HG03565 (cell line): Measurements from ENCODE around the gene RELN.
"Not testable (repeated sequence)": the region's sequence is repeated elsewhere in the genome, so short reads cannot be mapped to it uniquely, and the experiment has no call there.

ENCODE experiments used
- ATAC-seq: cut with Tn5 transposase; IDR thresholded peaks from one replicate; pipeline ENCODE4 v1.9.1; 2021; ENCODE audit warnings: mild to moderate bottlenecking, moderate library complexity; ENCODE audit not compliant: unreplicated experiment

The RELN gene

DNA sequence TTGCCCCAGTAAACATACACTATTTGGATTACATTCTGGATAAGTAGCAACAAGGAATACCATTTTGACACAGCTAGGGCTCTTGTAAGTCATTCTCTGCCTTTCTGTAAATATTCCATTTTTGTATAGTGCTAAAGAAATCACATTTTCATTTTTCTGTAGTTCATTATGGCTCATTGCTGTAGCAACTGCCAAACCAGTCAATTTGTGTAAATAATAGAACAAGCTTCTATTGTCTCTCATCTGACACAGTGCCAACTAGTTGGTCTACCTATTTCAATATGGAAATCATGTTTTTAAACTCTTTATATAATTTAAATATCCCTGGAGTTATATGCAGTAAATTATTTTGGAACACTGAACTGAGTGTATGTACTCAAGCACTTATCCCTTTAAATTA, 193.7 kb downstream of the RELN start:
- ATAC-seq = no peak

DNA sequence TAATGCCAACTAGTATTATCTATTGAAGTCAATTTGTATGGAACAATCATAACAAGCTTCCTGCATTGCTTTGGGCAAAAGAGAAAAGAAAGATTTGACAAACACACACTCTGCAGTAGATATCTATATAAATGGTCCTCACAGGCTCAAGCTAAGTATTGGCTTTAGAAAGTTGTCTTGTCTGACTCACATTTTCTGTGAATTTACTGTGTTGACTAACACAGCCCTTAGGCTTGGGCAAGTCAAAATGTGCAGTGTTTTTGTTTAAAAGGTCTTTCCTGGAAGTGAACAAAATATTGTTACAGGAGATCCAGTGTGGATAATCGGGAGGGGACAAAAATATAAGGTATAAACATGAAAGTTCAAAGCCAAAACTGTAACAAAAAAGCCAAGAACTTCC, 194.4 kb downstream of the RELN start:
- no peak for ATAC-seq

DNA sequence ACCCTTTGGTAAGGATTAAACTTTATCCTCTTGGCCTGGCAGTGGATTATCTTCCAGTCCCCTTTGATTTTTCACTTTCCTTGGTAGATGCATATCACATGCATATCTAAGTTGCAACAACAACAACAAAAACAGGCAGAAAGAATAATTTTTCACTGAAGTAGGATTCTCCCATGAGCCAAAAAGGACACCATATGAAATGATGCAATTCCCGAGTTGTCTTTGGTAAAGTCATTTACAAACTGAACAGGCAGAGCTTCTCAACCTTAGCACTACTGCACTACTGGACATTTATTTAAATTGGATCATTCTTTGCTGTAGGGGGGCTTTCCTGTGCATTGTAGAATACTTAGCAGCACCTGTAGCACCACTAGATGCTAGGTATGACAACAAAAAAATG, 195.0 kb downstream of the RELN start:
- no peak for ATAC-seq

DNA sequence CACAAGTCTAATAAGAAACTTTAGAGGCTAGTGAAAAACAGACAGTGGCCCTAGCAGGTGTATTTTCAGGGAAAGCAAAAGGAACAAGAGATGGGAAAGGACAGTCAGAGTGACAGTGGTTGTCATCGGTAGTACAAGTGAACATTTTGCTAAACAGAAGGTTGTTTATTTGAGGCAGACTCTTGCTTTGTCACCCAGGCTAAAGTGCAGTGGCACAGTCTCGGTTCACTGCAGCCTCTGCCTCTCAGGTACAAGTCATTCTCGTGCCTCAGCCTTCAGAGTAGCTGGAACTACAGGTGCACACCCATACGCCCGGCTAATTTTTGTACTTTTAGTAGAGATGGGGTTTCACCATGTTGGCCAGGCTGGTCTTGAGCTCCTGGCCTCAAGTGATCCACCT, 195.8 kb downstream of the RELN start:
- ATAC-seq = no peak

DNA sequence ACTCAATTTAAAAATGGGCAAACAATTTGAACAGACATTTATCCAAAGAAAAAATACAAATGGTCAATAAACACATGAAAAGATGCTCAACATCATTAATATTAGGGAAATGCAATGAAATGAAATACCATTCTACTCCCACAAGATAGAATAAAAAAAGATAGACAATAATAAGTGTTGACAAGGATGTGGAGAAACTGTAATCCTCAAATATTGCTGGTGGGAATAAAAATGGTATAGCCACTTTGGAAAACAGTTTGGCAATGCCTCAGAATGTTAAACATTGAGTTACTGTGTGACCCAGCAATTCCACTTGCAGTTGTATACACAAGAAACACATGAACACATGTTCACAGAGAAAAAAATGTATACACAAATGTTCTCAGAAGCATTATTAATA, 197.6 kb downstream of the RELN start:
- no peak for ATAC-seq

DNA sequence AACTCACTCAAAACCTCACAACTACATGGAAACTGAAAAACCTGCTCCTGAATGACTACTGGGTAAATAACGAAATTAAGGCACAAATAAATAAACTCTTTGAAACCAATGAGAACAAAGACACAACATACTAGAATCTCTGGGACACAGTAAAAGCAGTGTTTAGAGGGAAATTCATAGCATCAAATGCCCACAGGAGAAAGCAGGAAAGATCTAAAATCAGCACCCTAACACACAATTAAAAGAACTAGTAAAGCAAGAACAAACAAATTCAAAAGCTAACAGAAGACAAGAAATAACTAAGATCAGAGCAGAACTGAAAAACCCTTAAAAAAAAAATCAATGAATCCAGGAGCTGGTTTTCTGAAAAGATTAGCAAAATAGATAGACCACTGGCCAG, 202.4 kb downstream of the RELN start:
- ATAC-seq = not testable (repeated sequence)

DNA sequence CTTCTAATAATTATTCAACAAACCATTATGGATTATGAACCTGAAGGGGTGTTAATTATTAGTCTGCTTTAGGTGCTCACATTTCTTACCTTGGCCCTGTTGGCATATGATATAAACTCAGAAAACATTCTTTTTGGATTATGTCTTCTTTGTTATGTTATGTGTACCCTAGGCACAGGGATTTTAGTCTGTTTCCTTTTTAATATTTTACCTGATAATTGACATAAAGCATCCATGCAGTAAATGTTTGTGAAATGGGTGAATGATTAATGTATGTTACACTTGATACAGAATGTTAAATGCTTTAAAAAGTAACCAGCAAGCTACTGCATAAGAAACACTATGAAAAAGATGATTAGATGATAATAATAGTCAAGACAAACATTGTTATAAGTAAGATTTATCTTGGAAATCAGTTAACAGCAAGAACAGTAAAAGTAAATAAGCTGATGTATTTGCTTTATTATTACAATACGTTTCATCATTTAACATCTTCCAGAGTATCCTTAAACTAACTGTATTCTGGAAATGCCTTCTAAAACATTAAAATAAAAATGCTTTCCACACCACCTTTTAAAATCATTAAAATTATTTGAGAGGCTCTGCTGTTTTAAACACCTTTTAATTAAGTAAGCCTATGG, 204.7 kb downstream of the RELN start:
- no peak for ATAC-seq

DNA sequence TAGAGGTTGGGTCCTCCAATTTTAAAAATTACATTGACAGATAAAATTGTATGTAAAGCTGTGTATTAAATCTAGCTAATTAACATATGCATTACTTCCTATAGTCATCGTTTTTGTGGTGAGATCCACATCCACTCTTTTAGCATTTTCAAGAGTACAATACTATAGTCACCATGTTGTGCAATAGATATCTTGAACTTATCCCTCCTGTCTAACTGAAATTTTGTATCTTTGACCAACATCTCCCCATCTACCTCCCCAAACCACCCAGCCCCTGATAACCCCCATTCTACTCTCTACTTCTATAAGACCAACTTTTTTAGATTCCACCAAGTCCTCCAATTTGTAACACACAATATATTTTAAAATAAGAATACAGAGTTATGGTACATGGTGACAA, 208.0 kb downstream of the RELN start:
- ATAC-seq = no peak

DNA sequence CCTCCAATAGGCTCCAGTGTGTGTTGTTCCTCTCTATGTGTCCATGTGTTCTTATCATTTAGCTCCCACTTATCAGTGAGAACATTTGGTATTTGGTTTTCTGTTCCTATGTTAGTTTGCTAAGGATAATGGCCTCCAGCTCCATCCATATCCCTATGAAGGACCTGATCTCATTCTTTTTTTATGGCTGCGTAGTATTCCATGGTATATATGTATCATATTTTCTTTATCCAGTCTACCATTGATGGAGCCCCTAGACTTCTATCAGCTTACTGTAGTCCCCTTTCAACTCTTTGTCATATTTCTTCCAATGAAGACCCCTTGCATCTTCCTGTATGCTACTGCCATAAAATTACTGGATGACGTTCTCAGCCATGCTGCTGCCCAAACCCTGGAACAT, 208.9 kb downstream of the RELN start:
- not testable (repeated sequence) for ATAC-seq

DNA sequence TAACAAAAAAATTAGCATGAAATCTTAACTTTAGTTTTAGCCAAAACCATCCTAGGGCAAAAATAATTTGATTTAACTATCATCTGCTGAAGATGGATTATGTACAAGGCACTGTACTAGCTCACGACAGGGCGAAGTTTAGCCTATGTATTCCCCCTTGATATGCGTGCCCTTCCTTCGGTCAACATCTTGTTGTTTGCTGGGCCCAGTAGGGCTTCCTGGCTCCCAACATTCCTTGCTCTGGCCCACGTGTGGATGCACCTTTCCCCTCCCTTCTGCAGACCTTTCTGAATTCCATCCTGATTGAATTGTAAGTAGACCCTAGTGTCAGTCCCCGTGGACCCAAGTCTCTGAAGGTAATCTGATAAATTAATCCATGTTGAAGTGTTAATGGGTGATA, 212.0 kb downstream of the RELN start:
- ATAC-seq = no peak

DNA sequence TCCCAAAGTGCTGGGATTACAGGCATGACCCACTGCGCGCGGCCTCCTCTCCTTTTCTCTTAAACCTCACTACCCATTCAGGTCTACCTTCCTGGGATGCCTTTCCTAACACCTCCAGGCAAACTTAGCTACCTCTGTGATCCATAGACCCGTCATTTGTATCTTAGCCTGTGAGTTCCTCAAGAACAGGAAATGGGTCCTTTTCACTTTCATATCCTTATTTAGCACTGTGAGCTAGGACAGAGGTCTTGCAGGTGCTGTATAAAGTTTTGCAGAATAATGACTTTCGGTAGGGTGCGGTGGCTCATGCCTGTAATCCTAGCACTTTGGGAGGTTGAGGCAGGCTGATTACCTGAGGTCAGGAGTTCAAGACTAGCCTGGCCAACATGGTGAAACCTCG, 215.7 kb downstream of the RELN start:
- ATAC-seq = no peak

DNA sequence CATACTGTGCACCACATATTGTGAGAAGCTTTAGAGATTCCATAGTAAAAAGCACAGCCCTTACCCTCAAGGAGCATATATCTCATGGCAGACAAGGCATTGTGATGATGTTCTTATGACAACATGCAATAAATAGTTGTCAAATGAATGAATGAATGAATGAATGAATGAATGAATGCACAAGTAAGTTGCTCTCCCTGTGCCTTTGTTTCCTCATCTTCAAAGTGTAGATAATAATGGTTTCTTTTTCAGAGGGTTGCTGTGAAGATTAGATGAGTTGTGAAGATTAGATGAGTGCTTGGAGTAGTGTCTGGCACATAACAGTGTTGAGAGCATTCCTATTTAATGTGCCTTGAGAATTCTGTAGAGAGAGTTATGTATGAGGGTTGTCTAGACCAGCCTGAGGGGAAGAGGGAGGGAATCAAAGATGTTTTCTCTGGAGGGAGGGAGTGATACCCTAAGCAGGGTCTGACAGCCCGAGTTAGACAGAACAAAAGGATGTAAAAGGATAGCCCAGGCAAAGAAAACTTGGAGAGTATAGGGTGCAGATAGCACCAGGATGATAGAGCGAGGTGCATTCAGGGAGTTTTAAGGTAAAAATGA, 217.2 kb downstream of the RELN start:
- ATAC-seq = no peak

DNA sequence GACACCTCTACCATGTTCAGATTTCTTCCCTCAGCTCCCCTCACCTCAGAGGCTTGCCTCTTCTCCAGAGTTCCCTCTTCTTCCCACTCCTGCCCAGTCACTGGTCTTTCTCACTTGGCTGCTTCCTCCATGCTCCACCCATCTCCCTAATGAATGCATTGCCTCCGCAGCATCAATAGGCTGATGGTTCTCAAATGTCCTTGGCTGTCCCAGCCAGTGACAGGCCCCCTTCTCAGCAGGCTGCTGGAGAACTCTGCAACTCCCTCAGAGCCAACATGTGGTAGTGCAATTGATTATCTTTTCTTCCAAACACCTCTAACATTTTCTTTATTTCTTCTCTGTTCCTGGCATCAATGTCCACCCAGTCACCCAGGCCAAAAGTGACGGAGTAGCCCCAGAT, 218.2 kb downstream of the RELN start:
- ATAC-seq = no peak

DNA sequence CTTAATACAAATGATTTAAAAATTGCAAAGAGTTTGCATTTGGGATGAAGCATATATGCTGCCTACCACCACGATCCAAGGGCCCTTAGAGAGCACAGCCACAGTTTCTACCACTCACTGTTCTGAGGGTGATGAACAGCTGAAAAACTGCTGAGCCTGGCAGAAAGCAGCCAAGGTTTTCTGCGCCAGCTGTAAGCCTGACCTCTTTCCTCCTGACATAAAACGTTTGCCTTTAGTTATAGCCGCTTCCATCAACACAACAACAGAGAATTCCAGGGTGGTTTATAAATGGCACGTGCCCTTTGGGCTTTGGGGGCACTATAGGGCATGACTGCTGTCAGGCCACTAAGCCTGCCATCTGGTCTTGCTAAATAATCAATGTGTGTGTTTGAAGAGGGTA, 222.8 kb downstream of the RELN start:
- no peak for ATAC-seq

DNA sequence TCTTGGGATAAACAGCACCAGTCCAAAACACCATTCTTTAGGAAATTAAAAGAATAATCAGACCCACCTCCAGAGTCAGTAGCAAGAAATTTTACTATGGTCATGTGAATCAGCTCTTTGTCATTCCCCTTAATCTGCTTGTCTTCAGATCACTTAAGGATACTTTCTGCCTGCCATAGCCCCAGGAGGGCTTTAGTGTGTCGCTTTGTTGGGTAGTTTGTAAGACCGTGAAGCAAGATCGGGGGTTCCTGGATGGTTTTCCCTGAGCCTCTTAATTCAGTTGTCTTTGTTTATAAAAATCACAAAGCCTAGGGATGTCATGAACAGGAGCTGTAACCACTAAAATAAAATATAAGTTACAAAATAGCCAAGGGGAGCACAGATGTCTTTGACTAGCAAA, 223.6 kb downstream of the RELN start:
- ATAC-seq = no peak

DNA sequence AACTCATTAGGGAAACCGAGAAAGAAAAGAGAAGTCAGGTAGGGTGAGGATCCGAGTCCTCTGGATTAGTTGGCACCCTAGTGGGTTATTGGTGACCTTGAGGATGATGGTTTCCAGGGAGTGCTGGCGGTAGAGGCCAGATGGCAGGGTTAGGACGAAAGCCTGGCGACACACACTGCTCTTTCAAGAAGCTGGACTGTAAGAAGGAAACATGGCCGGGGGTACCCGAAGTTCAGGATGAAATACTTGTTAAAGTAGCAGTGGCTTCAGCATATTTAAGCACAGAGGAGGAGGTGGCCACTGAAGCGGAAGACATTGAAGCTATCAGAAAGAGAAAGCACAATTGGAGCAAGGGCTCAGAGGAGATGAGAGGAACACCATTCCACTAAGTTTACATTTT, 224.6 kb downstream of the RELN start:
- no peak for ATAC-seq

DNA sequence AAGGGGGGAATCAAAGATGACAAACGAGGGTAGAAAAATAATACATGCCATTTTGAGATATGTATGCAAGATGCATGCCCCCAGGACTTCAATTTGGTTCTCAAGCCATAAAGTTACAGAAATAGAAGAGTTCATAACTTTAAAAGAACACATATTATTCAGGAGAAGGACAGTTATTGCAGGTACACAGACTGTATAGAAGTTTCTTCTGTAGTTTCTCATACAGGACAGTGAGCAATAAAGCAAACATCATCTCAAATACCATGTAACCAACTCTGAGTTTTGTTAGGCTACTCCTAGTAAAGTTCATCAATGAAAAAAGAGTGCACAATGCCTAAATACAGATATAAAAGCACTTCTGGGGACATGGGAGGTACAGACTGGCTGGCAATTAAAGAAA, 226.6 kb downstream of the RELN start:
- no peak for ATAC-seq

DNA sequence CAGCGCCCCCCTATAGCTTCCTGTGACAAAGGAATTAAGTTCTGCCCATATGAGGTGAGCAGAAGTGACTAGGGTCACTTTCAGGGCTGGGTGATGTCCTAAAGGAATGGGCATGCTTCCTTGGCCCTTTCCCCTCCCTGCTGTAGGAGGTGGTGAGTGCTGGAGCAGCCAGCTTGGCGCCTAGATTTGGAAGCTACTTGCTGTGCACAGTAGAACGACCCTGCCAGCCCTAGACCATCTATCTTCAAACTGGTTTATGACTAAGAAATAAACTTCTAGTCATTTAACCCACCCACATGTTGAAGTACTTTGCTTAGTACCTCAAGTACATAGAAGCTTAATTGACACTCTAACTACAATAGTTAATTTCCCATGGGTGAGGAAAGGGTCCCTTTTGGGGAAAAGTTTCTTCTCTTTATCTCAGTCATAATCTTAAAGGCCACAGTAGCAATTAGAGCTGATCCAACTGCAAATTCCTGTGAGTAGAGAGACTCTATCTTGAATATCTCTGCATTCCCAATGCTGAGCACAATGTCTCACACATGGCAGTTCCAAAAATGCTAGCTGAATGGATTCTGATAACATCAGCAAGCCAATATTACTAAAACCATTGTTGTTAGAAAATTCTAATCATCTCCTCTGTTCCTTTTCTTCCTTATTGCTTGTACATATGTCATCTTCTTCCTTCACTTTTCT, 227.2 kb downstream of the RELN start:
- ATAC-seq = no peak

DNA sequence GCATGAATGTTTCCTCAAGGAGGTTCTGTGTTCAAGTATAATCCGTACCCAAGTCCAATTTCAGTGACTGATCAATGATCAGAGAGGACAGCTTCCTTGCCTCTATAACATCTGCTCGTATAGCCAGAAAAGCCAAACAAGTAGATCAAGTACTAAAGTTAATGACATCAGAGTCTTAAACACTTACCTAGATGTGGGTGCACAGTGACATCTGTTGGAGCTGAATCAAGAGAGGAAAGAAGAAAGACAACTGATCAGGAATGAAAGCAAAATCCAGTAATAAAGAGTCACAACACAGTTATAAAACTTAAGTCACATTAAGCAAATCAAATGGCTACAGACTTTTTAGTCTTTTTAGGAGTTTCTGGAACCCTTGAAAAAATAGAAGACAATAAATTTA, 236.5 kb downstream of the RELN start:
- no peak for ATAC-seq

DNA sequence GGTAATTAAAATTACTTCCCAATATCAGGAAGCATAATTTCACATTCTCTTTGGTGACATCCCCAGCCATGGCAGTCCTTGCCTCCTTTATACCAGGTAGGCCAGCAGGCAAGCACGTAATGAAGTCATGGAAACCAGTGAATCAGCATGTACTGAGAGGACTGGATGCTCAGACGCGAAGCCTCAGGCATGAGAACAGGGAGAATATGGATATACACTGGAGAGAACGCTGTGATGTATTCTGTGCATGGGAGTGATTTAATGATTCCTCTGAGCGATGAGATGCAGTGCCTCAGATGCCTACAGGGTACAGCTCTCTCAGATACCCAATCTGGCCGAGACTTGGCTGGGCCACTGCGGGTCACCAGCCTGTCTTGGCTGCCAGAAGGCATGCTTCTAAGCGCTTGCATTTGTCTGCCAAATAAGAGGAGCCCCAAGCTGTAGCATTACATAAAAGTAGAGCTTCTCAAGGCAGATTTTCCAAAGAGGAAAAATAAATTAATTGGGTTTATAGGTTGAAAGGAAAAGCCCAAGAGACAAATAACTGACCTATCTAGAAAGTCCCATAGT, 238.1 kb downstream of the RELN start:
- no peak for ATAC-seq

DNA sequence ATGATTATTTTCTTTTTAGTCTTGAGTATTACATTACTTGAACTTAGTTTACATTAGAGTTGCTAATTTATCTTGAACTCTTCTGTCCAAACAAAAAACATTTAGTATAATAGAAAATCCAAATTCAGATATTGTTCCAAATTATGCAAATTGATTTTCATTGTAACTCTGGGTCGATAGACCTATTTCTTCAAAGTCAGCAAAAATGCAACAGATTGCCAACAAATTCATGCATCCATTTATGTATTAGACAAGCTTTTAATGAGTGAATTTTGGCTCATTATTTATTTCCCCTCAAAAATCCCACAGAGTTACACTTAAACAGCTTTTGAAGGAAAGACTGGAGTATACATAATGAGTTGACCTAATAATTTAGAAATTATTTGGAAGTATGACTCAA, 240.8 kb downstream of the RELN start:
- ATAC-seq = no peak

DNA sequence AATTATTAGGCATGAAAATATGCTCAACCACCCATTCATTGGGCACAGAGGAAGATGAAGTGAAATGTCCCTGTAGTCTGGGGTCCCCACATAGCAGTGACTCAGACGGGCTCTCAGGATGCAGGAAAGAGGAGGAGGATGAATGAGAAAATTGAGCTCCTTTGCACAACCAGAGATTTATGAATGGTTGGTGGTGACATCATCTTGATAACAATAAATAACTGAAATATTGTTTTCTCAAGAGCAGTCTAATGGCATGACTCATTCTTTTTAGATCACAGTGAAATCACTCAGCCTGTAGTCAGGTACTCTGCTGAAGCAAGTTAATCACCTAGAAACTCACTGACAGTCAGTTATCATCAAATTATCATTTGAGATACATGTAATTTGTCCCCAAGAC, 254.1 kb downstream of the RELN start:
- no peak for ATAC-seq
